Measurements from ENCODE around the gene ROM1. TPM values are rescaled to one million over a fixed set of nuclear protein-coding genes. Genes with fewer than 3 reads are reported as not detected.

The ROM1 gene
- total and polyA plus RNA-seq, 9 donors = 1.5 to 4.0 (median 2.7) TPM

DNA sequence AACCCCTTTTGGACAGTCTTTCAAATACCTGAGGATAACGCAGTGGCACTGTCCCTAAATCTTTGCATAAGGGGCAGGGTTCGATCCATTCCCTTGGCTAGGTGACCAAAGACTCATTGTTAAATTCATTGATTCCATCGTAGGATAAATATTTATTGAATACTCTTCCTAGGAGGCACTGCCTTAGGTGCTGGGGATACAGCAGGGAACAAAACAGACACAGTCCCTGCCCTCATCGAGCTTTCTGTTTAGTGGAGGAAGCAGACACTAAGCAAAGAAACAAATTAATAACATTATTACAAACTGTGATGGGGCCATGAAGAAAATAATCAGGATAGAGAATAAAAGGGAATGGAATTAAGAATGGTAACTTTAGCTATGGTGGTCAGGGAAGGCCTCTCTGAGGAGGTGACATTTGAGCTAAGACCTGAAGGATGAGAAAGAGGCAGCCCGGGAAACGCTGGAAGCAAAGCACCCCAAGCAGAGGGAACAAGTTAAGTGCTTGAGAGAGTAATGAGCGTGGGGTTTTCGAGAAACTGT lies 8.0 kb downstream of the ROM1 start:
- H3K27me3 ChIP-seq (ENCODE audit: control insufficient read depth, insufficient read depth, low read length) = no peaks in the 10 kb centered on the region
- H3K4me3 ChIP-seq (ENCODE audit: low read length) = peak overlapping the region; percentile 73
- H3K36me3 ChIP-seq (ENCODE audit: control insufficient read depth, insufficient read depth, low read length) = peaks cover 33% of the 10 kb centered on the region
- DNase-seq = no peak
- WGBS (ENCODE audit: insufficient coverage) = 17% methylated on average over 5 of the region's 8 CpGs
- no peaks in the 10 kb centered on the region for H3K9me3 ChIP-seq (replicated peaks; ENCODE audit: control insufficient read depth, low read depth, low read length)
- H3K27ac ChIP-seq (ENCODE audit: low read length) = peak overlapping the region; percentile 96
- peaks cover 19% of the 10 kb centered on the region for H3K4me1 ChIP-seq (ENCODE audit: control insufficient read depth, insufficient read depth, low read length)

DNA sequence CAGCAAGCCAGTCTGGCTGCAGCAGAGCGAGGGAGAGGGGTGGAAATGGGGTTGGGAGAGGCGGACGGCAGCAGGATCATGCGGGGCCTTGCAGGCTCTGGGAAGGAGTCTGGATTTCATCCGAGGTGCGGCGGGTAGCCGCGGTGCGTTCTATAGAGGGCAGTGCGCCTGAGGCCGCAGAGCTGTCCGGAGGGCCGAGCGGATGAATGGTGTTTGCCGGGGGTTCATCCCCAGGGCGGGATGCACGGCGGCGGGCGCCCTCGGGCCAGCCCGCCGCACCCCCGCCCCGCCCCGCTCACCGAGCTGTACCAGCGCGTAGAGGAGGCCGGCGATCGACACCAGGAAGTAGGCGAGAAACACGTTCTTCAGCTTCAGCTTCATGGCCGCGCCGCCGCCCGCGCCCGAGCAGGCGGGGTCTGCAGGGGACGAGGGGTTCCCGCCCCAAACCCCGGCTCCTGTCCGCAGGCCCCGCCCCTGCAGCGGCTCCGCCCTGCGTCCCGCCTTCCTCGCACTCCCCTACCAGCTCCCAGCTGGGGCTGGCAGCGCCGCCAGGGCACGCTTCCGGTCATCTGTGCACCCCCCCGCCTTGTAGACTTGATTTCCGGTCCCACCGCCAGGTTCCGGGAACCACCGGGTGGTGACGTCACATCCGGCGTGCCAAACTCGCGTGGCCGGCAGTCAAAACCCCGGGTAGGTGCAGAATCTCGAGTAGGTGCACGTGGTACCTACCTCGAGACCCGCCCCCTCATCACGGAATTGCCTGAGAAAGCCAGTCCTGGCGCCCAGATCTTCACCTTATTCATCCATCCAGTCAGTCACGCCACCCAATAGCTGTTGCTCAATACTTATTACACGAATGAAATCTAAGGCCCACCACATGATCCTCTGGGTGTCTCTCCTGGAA lies 8.8 kb downstream of the ROM1 start, which contains the start of gene B3GAT3:
Gene B3GAT3 (minus strand): TSS at position 420 of the 904 bp plus-strand sequence. CDS start 39 bp downstream, at position 381.
- peaks cover 33% of the 10 kb centered on the region for H3K36me3 ChIP-seq (ENCODE audit: control insufficient read depth, insufficient read depth, low read length)
- peak within 1 kb of the TSS; percentile 73 for H3K4me3 ChIP-seq (ENCODE audit: low read length)
- H3K27me3 ChIP-seq (ENCODE audit: control insufficient read depth, insufficient read depth, low read length) = no peaks in the 10 kb centered on the region
- H3K9me3 ChIP-seq (replicated peaks; ENCODE audit: control insufficient read depth, low read depth, low read length) = no peaks in the 10 kb centered on the region
- peak within 1 kb of the TSS; percentile 96 for H3K27ac ChIP-seq (ENCODE audit: low read length)
- peaks cover 19% of the 10 kb centered on the region for H3K4me1 ChIP-seq (ENCODE audit: control insufficient read depth, insufficient read depth, low read length)
- peak; percentile 98 for DNase-seq
- under 1% methylated on average over 75 of the region's 77 CpGs for WGBS (ENCODE audit: insufficient coverage)

DNA sequence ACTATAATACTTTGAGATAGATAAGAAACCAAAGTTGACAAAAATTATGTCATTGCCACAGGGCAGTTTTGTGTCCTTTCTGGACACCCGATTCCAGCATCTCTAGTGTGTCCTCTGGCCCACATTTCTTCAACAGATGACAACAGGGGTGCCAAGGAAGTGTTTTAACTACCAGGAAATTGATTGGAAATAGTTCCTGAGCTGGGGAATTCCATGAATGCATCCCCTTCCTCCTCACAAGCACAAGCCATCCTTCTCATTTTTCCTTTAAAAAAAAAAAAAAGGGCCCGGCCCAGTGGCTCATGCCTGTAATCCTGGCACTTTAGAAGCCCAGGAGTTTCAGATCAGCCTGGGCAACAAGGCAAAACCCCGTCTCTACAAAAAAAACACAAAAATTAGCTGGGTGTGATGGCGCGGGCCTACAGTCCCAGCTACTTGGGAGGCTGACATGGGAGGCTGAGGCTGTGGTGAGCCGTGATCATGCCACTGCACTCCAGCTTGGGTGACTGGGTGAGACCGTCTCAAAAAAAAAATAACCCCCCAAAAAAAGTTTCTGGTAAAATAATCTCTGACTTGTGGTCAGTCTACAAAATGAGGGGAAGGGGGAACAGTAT lies 9.5 kb downstream of the ROM1 start:
- Histone ChIP-seq H3K27me3 (ENCODE audit: control insufficient read depth, insufficient read depth, low read length) (no peaks in the 10 kb centered on the region), H3K36me3 (ENCODE audit: control insufficient read depth, insufficient read depth, low read length) (peaks cover 32% of the 10 kb centered on the region), H3K4me1 (ENCODE audit: control insufficient read depth, insufficient read depth, low read length) (peaks cover 19% of the 10 kb centered on the region), H3K27ac (ENCODE audit: low read length) (peak overlapping the region; percentile 96), H3K4me3 (ENCODE audit: low read length) (peak overlapping the region; percentile 73), H3K9me3 (replicated peaks; ENCODE audit: control insufficient read depth, low read depth, low read length) (no peaks in the 10 kb centered on the region)
- no CpG with 5 or more reads among the region's 7 CpGs for WGBS (ENCODE audit: insufficient coverage)
- no peak for DNase-seq

DNA sequence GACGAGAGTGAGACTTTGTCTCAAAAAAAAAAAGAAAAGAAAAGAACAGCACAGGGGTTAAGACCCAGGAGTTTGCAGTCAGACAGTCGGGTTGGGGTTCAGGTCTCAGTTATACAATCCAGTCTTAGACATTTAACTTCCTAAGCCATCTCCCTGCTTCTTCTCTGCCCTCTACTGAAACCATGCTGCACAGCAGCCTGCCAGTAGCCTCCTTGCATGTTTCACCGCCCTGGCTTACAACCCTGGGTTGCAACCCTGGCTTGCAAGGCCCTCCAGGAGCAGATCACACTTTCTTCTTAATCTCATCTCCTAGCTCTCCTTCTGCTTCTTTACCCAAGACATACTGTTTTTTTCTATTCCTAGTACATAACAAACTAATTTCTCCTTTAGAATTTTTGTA lies 14.7 kb downstream of the ROM1 start:
- H3K36me3 ChIP-seq (ENCODE audit: control insufficient read depth, insufficient read depth, low read length) = peaks cover 79% of the 10 kb centered on the region
- H3K9me3 ChIP-seq (replicated peaks; ENCODE audit: control insufficient read depth, low read depth, low read length) = no peaks in the 10 kb centered on the region
- H3K27me3 ChIP-seq (ENCODE audit: control insufficient read depth, insufficient read depth, low read length) = no peaks in the 10 kb centered on the region
- H3K4me3 ChIP-seq (ENCODE audit: low read length) = no peak overlapping the region
- DNase-seq = no peak
- WGBS (ENCODE audit: insufficient coverage) = 52% methylated on average over 3 of the region's 3 CpGs
- no peaks in the 10 kb centered on the region for H3K4me1 ChIP-seq (ENCODE audit: control insufficient read depth, insufficient read depth, low read length)
- H3K27ac ChIP-seq (ENCODE audit: low read length) = no peak overlapping the region

DNA sequence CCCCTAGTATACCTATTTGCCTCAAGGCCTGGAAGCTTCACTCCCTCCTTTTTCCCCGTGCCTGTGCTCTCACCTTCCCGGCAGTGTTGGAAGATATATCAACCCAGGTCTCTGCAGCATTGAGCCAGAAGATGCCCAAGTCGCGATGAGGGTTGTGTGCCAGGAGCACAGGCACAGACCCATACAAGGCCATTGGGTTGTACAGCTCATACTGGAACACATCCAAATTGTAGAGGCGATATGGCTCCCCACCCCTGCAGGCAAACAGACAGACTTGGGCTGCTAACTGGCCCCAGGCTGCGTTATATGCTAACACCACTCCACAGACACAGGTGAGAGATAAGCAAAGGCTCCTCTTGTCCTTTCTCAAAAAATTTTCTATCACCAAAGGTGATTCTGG lies 19.4 kb downstream of the ROM1 start:
- H3K36me3 ChIP-seq (ENCODE audit: control insufficient read depth, insufficient read depth, low read length) = peaks cover 94% of the 10 kb centered on the region
- no peaks in the 10 kb centered on the region for H3K27me3 ChIP-seq (ENCODE audit: control insufficient read depth, insufficient read depth, low read length)
- DNase-seq = no peak
- H3K9me3 ChIP-seq (replicated peaks; ENCODE audit: control insufficient read depth, low read depth, low read length) = no peaks in the 10 kb centered on the region
- H3K4me1 ChIP-seq (ENCODE audit: control insufficient read depth, insufficient read depth, low read length) = no peaks in the 10 kb centered on the region
- H3K4me3 ChIP-seq (ENCODE audit: low read length) = no peak overlapping the region
- WGBS (ENCODE audit: insufficient coverage) = 90% methylated on average over 3 of the region's 6 CpGs
- H3K27ac ChIP-seq (ENCODE audit: low read length) = no peak overlapping the region

DNA sequence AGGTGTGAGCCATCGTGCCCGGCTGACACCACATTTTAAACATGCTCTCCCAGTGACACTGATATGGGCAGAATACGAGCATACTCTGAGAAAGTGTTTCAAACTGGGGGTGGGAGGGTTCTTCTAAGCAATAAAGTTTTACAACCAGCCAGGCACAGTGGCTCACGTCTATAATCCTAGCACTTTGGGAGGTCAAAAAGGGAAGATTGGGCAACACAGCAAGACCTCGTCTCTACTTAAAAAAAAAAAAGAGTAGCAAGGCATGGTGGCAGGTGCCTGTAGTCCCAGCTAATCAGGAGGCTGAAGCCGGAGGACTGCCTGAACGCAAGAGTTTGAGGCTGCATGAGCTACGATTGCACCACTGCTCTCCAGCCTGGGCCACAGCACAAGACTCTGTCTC lies 31.2 kb downstream of the ROM1 start:
- Histone ChIP-seq H3K9me3 (replicated peaks; ENCODE audit: control insufficient read depth, low read depth, low read length) (no peaks in the 10 kb centered on the region), H3K4me3 (ENCODE audit: low read length) (no peak overlapping the region), H3K36me3 (ENCODE audit: control insufficient read depth, insufficient read depth, low read length) (peaks cover 52% of the 10 kb centered on the region), H3K27ac (ENCODE audit: low read length) (no peak overlapping the region), H3K4me1 (ENCODE audit: control insufficient read depth, insufficient read depth, low read length) (peaks cover 17% of the 10 kb centered on the region), H3K27me3 (ENCODE audit: control insufficient read depth, insufficient read depth, low read length) (no peaks in the 10 kb centered on the region)
- no peak for DNase-seq
- WGBS (ENCODE audit: insufficient coverage) = 77% methylated on average over 4 of the region's 8 CpGs

DNA sequence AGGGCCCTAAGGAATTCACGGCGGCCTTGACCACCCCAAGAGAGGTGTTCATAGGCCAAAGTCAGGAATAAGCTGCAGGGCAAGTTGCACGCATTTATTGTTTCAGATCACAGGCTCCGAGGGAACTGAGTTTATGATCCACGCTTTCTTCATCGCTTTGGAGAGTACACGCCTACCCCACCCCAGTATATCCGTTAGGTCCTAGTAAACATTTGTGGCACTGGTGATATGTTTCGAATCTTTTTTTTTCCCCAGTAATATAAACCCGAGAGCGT lies 32.6 kb downstream of the ROM1 start:
- peak overlapping the region; percentile 98 for H3K4me3 ChIP-seq (ENCODE audit: low read length)
- 14% methylated on average over 2 of the region's 11 CpGs for WGBS (ENCODE audit: insufficient coverage)
- H3K4me1 ChIP-seq (ENCODE audit: control insufficient read depth, insufficient read depth, low read length) = peaks cover 17% of the 10 kb centered on the region
- peak overlapping the region; percentile 99 for H3K27ac ChIP-seq (ENCODE audit: low read length)
- no peaks in the 10 kb centered on the region for H3K27me3 ChIP-seq (ENCODE audit: control insufficient read depth, insufficient read depth, low read length)
- H3K9me3 ChIP-seq (replicated peaks; ENCODE audit: control insufficient read depth, low read depth, low read length) = no peaks in the 10 kb centered on the region
- DNase-seq = no peak
- peaks cover 52% of the 10 kb centered on the region for H3K36me3 ChIP-seq (ENCODE audit: control insufficient read depth, insufficient read depth, low read length)

DNA sequence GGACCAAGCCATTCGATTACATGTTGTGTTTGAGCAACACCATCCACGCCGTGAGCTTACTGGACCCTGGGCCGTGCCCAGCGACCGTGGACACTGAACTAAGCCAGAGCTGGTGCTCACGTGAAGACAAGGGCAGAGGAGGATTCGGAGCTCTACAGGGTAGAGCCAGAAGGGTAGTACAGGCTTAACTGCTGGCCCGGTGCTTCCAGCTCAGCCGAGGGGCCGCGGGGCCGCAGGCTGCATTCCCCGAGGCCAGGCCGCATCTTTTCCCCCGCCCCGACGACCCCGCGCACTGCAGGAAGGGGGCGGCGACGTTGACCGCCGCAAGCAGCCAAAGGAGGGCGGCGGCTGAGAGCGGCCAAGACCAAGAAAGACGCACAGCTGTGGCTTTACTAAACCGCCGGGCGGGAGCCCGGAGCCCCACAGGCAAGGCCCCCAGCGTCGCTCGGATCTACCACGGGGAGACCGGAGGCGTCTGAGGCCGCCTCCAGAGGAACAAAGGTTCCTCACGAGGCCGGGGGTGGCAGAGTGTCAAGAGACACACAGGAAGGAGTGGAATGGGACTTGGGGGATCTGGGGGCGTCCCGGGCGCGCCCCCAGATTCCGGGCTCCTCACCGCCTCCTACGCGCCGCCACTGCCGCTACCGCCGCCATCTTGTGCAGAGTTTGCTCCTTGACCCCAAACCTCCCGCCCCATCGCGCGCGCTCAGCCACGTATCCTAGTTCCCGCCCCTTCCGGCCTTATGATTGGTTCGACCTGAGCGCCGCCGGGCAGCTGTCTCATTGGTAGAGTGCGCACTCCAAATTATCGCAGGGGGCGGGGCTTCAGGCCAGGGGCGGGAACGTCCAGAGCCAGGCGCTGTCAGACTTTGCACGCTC lies 33.1 kb downstream of the ROM1 start, which contains the start of gene GANAB:
Gene GANAB (minus strand): TSS at position 668 of the 879 bp plus-strand sequence. CDS start 14 bp downstream, at position 654.
- H3K27me3 ChIP-seq (ENCODE audit: control insufficient read depth, insufficient read depth, low read length) = no peaks in the 10 kb centered on the region
- H3K36me3 ChIP-seq (ENCODE audit: control insufficient read depth, insufficient read depth, low read length) = peaks cover 50% of the 10 kb centered on the region
- H3K4me1 ChIP-seq (ENCODE audit: control insufficient read depth, insufficient read depth, low read length) = peaks cover 17% of the 10 kb centered on the region
- peak within 1 kb of the TSS; percentile 98 for H3K4me3 ChIP-seq (ENCODE audit: low read length)
- DNase-seq = peak; percentile 99
- no peaks in the 10 kb centered on the region for H3K9me3 ChIP-seq (replicated peaks; ENCODE audit: control insufficient read depth, low read depth, low read length)
- H3K27ac ChIP-seq (ENCODE audit: low read length) = peak within 1 kb of the TSS; percentile 99
- WGBS (ENCODE audit: insufficient coverage) = under 1% methylated on average over 70 of the region's 73 CpGs

DNA sequence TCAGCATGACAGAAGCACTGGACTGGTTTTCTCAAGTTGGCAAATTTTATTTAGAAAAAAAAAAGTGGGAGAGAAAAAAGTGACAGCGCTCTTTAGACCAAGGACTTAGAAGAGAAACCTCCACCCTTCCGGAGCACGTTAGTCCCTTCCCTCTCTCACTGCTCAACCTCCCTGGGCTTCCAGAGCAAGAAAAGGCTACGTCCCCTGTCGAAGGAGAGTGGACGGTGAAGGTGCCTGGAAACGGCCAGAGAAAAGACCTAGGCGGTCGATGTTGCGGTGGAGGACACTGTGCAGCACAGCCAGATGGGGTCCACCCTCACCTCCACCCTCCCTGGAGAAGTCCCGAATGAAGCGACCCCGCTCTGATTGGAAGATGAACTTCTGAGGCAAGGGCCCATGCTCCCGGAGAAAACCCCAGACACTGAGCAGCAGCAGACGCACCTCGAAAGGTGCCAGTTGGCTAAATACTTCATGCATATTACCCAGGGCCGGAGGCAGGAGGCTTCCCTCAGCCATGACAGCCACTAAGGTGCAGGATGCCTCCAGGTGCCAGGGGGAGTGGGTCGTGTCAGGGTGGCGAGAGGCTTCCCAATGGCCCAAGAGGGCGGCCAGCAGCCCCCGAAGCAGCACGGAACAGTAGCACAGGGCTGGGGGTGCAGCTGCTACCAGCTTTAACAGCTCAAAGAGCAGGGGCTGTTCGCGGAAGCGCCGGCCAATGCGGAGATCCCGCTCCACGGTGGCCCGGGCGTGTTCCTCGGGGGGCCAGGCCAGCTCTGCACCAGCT lies 34.0 kb downstream of the ROM1 start:
- H3K9me3 ChIP-seq (replicated peaks; ENCODE audit: control insufficient read depth, low read depth, low read length) = no peaks in the 10 kb centered on the region
- DNase-seq = no peak
- no peak overlapping the region for H3K4me3 ChIP-seq (ENCODE audit: low read length)
- peak overlapping the region; percentile 69 for H3K27ac ChIP-seq (ENCODE audit: low read length)
- peaks cover 50% of the 10 kb centered on the region for H3K36me3 ChIP-seq (ENCODE audit: control insufficient read depth, insufficient read depth, low read length)
- H3K27me3 ChIP-seq (ENCODE audit: control insufficient read depth, insufficient read depth, low read length) = no peaks in the 10 kb centered on the region
- peaks cover 23% of the 10 kb centered on the region for H3K4me1 ChIP-seq (ENCODE audit: control insufficient read depth, insufficient read depth, low read length)
- WGBS (ENCODE audit: insufficient coverage) = 71% methylated on average over 24 of the region's 32 CpGs
